ENCODE data around the gene PCDHGA5.
"Not testable (repeated sequence)": the region's sequence is repeated elsewhere in the genome, so short reads cannot be mapped to it uniquely, and the experiment has no call there.

PCDHGA5 gene

DNA sequence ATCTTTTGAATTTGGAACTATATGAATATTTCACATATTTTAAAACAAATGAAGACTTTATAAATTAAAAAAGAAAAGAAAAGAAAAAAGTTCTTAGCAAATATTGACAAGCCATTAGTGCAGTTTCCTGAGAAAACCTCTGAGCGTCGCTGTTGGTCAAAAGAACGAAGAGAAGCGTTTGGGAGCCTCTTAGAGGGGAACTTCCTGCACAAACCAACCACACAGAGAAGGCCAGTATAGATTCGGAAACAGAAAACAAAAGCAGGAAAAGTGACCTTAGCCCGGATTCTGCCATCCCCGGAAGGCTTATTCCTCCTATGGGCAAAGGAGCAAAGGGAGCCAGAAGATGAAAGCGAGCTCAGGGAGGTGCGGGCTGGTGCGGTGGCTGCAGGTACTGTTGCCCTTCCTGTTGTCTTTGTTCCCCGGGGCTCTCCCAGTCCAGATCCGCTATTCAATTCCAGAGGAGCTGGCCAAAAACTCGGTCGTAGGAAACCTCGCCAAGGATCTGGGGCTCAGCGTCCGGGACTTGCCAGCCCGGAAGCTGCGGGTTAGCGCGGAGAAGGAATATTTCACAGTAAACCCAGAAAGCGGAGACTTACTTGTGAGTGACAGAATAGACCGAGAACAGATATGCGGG, 4.1 kb upstream of the PCDHGA5 start, which contains the start of gene PCDHGB2:
Gene PCDHGB2, plus strand, starts transcription at position 205 of the 637 bp plus-strand sequence. Its CDS starts 142 bp downstream, at position 347.
- Histone ChIP-seq H3K27me3 (ENCODE audit: insufficient read depth, low read length) (no peaks in the 10 kb centered on the region), H3K4me3 (ENCODE audit: low read length) (no peak within 1 kb of the TSS), H3K9me3 (ENCODE audit: low read length) (peaks cover 47% of the 10 kb centered on the region)

DNA sequence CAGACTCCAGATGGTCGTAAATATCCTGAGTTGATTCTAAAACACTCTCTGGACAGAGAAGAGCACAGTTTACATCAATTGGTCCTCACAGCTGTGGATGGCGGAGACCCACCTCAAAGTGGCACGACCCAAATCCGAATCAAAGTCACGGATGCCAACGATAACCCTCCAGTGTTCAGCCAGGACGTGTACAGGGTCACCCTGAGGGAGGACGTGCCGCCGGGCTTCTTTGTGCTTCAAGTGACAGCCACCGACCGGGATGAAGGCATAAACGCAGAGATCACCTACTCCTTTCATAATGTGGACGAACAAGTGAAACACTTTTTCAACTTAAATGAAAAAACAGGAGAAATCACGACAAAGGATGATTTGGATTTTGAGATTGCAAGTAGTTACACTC, 3.3 kb upstream of the PCDHGA5 start:
- Histone ChIP-seq H3K36me3 (ENCODE audit: insufficient read depth, low read length) (no peaks in the 10 kb centered on the region), H3K9me3 (ENCODE audit: low read length) (peaks cover 47% of the 10 kb centered on the region), H2AFZ (ENCODE audit: low read depth, low read length) (no peak overlapping the region), H3K4me3 (ENCODE audit: low read length) (no peak overlapping the region), H3K27me3 (ENCODE audit: insufficient read depth, low read length) (no peaks in the 10 kb centered on the region), H3K4me1 (ENCODE audit: insufficient read depth, low read length) (no peaks in the 10 kb centered on the region)

More for the DNA sequence above, 4.1 kb upstream of the PCDHGA5 start, which contains the start of gene PCDHGB2:
- H3K36me3 ChIP-seq (ENCODE audit: insufficient read depth, low read length), result no peaks in the 10 kb centered on the region
- H3K4me1 ChIP-seq (ENCODE audit: insufficient read depth, low read length), result no peaks in the 10 kb centered on the region
- no peak within 1 kb of the TSS for H2AFZ ChIP-seq (ENCODE audit: low read depth, low read length)

DNA sequence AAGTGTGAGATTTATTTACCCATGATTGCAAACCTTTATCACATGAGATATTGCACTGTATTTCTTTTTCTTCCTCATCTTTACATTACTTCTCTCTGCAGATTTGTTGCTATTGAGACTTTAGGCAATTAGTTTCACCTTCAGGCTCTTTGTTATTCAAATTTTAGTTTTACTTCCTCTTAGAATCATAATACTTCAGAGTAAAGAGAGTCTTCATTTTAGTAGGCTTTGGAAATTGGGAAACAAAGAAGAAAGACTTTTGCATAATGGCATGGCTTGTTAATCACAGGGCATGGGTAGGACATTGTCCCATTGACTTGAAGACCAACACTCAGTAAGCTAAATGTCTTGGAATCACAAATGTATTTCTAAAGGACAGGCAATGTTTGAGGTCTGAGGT, 1.2 kb upstream of the PCDHGA5 start:
- Histone ChIP-seq H3K4me3 (ENCODE audit: low read length) (no peak overlapping the region), H3K9me3 (ENCODE audit: low read length) (peaks cover 43% of the 10 kb centered on the region), H2AFZ (ENCODE audit: low read depth, low read length) (no peak overlapping the region), H3K4me1 (ENCODE audit: insufficient read depth, low read length) (no peaks in the 10 kb centered on the region), H3K27me3 (ENCODE audit: insufficient read depth, low read length) (no peaks in the 10 kb centered on the region), H3K36me3 (ENCODE audit: insufficient read depth, low read length) (no peaks in the 10 kb centered on the region)

DNA sequence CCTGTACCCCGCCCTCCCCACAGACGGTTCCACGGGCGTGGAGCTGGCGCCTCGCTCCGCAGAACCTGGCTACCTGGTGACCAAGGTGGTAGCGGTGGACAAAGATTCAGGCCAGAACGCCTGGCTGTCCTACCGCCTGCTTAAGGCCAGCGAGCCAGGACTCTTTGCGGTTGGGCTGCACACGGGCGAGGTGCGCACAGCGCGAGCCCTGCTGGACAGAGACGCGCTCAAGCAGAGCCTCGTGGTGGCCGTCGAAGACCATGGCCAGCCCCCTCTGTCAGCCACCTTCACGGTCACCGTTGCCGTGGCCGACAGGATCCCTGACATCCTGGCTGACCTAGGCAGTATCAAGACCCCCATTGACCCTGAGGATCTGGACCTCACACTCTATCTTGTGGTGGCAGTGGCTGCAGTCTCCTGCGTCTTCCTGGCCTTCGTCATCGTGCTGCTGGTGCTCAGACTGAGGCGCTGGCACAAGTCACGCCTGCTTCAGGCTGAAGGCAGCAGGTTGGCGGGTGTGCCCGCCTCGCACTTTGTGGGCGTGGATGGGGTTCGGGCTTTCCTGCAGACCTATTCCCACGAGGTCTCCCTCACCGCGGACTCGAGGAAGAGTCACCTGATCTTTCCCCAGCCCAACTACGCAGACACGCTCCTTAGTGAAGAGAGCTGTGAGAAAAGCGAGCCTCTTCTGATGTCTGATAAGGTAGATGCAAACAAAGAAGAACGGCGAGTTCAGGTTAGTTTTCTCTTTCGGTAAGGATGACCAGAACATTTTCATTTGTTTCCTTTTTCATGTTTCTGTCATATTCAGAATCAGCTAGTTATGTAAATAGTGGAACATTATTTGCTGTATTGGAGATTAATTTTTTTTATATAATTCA, 2.3 kb downstream of the PCDHGA5 start:
- no peaks in the 10 kb centered on the region for H3K27me3 ChIP-seq (ENCODE audit: insufficient read depth, low read length)
- no peaks in the 10 kb centered on the region for H3K36me3 ChIP-seq (ENCODE audit: insufficient read depth, low read length)
- no peak overlapping the region for H3K4me3 ChIP-seq (ENCODE audit: low read length)
- H3K4me1 ChIP-seq (ENCODE audit: insufficient read depth, low read length), result no peaks in the 10 kb centered on the region
- H3K9me3 ChIP-seq (ENCODE audit: low read length), result peaks cover 33% of the 10 kb centered on the region
- H2AFZ ChIP-seq (ENCODE audit: low read depth, low read length), result no peak overlapping the region

DNA sequence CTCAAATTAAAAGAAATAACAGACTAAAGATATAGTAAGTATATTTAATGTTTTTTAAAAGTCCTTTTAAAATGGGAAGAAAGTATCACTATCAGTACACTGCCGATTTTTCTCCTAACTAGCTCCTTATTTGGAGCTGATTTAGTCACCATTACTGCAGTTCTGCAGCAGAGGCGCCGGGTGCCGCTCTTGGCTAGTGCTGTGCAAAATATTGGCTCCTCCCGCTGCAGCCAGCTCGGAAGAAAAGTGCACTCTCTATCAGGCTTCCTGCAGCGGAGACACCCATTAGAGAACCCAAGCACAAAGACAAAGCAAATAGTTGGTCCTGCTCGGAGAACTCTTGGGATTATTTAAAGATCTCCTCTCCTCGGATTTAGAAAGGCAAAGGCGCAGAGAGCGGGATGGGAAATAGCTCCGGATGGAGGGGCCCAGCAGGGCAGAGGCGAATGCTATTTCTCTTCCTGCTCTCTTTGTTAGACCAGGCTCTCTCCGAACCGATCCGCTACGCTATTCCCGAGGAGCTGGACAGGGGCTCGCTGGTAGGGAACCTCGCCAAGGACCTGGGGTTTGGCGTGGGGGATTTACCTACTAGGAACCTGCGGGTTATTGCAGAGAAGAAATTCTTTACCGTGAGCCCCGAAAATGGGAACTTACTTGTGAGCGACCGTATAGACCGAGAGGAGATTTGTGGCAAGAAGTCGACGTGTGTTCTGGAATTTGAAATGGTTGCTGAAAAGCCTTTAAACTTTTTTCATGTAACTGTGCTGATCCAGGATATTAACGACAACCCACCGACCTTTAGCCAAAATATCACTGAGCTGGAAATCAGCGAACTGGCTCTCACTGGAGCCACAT, 6.3 kb downstream of the PCDHGA5 start, which contains the start of gene PCDHGB3:
Gene PCDHGB3, plus strand, starts transcription at position 249 of the 855 bp plus-strand sequence. Its CDS starts 153 bp downstream, at position 402.
- Histone ChIP-seq H3K9me3 (ENCODE audit: low read length) (peaks cover 42% of the 10 kb centered on the region), H3K36me3 (ENCODE audit: insufficient read depth, low read length) (no peaks in the 10 kb centered on the region), H3K4me1 (ENCODE audit: insufficient read depth, low read length) (no peaks in the 10 kb centered on the region), H3K4me3 (ENCODE audit: low read length) (no peak within 1 kb of the TSS), H2AFZ (ENCODE audit: low read depth, low read length) (no peak within 1 kb of the TSS), H3K27me3 (ENCODE audit: insufficient read depth, low read length) (no peaks in the 10 kb centered on the region)

DNA sequence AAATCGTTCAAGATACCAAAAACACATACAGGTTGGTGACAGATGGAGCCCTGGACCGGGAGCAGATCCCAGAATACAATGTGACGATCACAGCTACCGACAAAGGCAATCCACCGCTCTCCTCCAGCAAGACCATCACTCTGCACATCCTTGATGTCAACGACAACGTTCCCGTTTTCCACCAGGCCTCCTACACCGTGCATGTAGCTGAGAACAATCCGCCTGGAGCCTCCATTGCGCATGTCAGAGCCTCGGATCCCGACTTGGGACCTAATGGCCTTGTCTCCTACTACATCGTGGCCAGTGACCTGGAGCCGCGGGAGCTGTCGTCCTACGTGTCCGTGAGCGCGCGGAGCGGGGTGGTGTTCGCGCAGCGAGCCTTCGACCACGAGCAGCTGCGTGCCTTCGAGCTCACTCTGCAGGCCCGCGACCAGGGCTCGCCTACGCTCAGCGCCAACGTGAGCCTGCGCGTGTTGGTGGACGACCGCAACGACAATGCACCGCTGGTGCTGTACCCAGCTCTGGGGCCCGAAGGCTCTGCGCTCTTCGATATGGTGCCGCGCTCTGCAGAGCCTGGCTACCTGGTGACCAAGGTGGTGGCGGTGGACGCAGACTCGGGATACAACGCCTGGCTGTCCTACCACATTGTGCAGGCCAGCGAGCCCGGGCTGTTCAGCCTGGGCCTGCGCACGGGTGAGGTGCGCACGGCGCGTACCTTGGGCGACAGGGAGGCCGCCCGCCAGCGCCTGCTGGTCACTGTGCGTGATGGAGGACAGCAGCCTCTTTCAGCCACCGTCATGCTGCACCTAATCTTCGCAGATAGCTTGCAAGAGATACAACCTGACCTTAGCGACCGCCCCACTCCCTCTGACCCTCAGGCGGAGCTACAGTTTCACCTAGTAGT, 7.9 kb downstream of the PCDHGA5 start:
- no peaks in the 10 kb centered on the region for H3K36me3 ChIP-seq (ENCODE audit: insufficient read depth, low read length)
- peaks cover 31% of the 10 kb centered on the region for H3K9me3 ChIP-seq (ENCODE audit: low read length)
- H3K4me3 ChIP-seq (ENCODE audit: low read length), result no peak overlapping the region
- no peak overlapping the region for H2AFZ ChIP-seq (ENCODE audit: low read depth, low read length)
- H3K27me3 ChIP-seq (ENCODE audit: insufficient read depth, low read length), result no peaks in the 10 kb centered on the region
- no peaks in the 10 kb centered on the region for H3K4me1 ChIP-seq (ENCODE audit: insufficient read depth, low read length)

DNA sequence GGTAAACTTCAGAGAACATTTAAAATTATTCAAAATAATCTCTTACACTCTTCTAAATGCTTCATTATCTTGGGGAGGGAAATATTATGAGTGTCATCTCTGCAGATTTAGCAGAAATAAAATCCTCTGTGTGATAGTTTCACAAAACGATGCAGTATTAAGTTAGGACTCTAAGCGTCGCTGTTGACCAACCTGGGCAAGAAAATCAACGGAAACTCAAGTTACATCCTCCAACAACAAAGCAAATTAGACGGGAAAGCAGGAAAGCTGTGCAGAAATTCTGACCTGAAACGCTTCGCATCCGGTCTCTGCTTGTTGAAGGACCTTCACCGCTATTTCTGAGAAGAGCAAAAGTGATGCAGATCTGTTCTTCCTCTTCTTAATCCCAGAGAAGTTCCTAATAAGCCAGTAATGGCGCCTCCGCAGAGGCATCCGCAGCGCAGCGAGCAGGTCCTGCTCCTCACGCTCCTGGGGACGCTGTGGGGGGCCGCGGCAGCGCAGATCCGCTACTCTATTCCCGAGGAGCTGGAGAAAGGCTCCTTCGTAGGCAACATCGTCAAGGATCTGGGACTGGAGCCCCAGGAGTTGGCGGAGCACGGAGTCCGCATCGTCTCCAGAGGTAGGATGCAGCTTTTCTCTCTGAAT, 9.8 kb downstream of the PCDHGA5 start, which contains the start of gene PCDHGA6:
Gene PCDHGA6, plus strand, starts transcription at position 219 of the 645 bp plus-strand sequence. Its CDS starts 193 bp downstream, at position 412.
- Histone ChIP-seq H2AFZ (ENCODE audit: low read depth, low read length) (no peak within 1 kb of the TSS), H3K36me3 (ENCODE audit: insufficient read depth, low read length) (no peaks in the 10 kb centered on the region), H3K9me3 (ENCODE audit: low read length) (peaks cover 31% of the 10 kb centered on the region), H3K4me3 (ENCODE audit: low read length) (no peak within 1 kb of the TSS), H3K4me1 (ENCODE audit: insufficient read depth, low read length) (no peaks in the 10 kb centered on the region), H3K27me3 (ENCODE audit: insufficient read depth, low read length) (no peaks in the 10 kb centered on the region)

DNA sequence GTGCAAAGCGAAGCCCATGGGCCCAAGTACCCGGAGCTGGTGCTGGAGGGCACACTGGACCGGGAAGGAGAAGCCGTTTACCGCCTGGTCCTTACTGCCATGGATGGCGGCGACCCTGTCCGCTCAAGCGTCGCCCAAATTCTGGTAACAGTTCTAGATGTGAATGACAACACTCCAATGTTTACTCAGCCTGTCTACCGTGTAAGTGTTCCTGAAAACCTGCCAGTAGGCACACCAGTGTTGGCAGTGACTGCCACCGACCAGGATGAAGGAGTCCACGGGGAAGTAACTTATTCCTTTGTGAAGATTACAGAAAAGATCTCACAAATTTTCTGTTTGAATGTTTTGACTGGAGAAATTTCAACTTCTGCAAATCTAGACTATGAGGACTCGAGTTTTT, 10.7 kb downstream of the PCDHGA5 start:
- no peak overlapping the region for H2AFZ ChIP-seq (ENCODE audit: low read depth, low read length)
- H3K9me3 ChIP-seq (ENCODE audit: low read length), result peaks cover 31% of the 10 kb centered on the region
- no peak overlapping the region for H3K4me3 ChIP-seq (ENCODE audit: low read length)
- no peaks in the 10 kb centered on the region for H3K4me1 ChIP-seq (ENCODE audit: insufficient read depth, low read length)
- no peaks in the 10 kb centered on the region for H3K27me3 ChIP-seq (ENCODE audit: insufficient read depth, low read length)
- no peaks in the 10 kb centered on the region for H3K36me3 ChIP-seq (ENCODE audit: insufficient read depth, low read length)

DNA sequence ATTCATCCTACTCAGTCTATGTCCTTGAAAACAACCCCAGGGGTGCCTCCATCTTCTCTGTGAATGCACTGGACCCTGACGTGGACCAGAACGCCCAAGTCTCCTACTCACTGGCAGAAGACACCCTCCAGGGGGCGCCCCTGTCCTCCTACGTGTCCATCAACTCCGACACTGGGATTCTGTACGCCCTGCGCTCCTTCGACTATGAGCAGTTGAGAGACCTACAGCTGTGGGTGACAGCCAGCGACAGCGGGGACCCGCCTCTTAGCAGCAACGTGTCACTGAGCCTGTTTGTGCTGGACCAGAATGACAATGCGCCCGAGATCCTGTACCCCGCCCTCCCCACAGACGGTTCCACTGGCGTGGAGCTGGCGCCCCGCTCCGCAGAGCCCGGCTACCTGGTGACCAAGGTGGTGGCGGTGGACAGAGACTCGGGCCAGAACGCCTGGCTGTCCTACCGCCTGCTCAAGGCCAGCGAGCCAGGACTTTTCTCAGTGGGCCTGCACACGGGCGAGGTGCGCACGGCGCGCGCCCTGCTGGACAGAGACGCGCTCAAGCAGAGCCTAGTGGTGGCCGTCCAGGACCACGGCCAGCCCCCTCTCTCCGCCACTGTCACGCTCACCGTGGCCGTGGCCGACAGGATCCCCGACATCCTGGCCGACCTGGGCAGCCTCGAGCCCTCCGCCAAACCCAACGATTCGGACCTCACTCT, 11.6 kb downstream of the PCDHGA5 start:
- not testable (repeated sequence) for H3K4me1 ChIP-seq (ENCODE audit: insufficient read depth, low read length); H2AFZ ChIP-seq (ENCODE audit: low read depth, low read length); H3K27me3 ChIP-seq (ENCODE audit: insufficient read depth, low read length); H3K4me3 ChIP-seq (ENCODE audit: low read length); H3K36me3 ChIP-seq (ENCODE audit: insufficient read depth, low read length)
- peaks cover 31% of the 10 kb centered on the region for H3K9me3 ChIP-seq (ENCODE audit: low read length)

DNA sequence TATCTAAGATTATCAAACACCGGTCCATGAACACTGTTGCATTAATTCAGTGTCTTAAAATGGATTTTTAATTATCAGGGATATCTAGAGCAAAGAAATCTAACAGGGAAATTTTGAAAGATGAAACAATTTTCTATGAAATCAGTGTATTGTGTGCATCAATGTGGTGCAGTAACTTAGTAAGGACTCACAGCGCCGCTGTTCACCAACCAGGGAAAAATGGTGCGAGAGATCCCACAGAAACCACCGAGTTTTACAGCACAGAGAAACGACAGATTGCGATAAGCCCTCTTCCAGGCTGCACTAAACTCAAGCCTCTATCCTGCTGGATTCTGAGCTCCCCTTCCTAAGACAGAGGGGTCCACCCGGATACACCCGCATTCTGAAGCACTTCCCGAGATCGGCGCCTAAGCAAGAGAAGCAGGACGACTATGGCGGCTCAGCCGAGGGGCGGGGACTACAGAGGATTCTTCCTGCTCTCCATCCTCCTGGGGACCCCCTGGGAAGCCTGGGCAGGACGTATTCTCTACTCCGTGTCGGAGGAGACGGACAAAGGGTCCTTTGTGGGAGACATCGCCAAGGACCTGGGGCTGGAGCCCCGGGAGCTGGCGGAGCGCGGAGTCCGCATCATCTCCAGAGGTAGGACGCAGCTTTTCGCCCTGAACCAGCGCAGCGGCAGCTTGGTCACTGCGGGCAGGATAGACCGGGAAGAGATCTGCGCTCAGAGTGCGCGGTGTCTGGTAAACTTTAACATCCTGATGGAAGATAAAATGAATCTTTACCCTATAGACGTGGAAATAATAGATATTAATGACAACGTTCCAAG, 18.7 kb downstream of the PCDHGA5 start, which contains the start of gene PCDHGA7:
Gene PCDHGA7, plus strand, starts transcription at position 274 of the 826 bp plus-strand sequence. Its CDS starts 158 bp downstream, at position 432.
- H3K36me3 ChIP-seq (ENCODE audit: insufficient read depth, low read length), result no peaks in the 10 kb centered on the region
- H2AFZ ChIP-seq (ENCODE audit: low read depth, low read length), result no peak within 1 kb of the TSS
- no peaks in the 10 kb centered on the region for H3K27me3 ChIP-seq (ENCODE audit: insufficient read depth, low read length)
- no peaks in the 10 kb centered on the region for H3K4me1 ChIP-seq (ENCODE audit: insufficient read depth, low read length)
- no peak within 1 kb of the TSS for H3K4me3 ChIP-seq (ENCODE audit: low read length)
- H3K9me3 ChIP-seq (ENCODE audit: low read length), result peaks cover 16% of the 10 kb centered on the region

Data from neuron (in vitro differentiated cells).